Amygdala (tissue), 56 donors: Measurements from ENCODE around the gene TPRG1.

Experiments used
- DNase-seq, 56 donors: peaks; one replicate each; lab custom pipeline; 2025; lab: John Stamatoyannopoulos, UW

TPRG1 gene

GRCh38 chr3:189227249-189227648 is 55.5 kb downstream of the TPRG1 start:
- no peak for DNase-seq

- DNase-seq, result no peak
These were observed 57.5 kb downstream of the TPRG1 start for GRCh38 chr3:189229196-189229828.

GRCh38 chr3:189232790-189233189 is 61.0 kb downstream of the TPRG1 start:
- DNase-seq, result no peak

GRCh38 chr3:189233225-189233858 is 61.6 kb downstream of the TPRG1 start:
- DNase-seq, result peak in 34 of 56 donors; percentile 1 to 62 (median 6)

GRCh38 chr3:189235214-189235613 is 63.4 kb downstream of the TPRG1 start:
- no peak for DNase-seq

GRCh38 chr3:189236352-189236751 is 64.6 kb downstream of the TPRG1 start:
- no peak for DNase-seq

- DNase-seq, result no peak
These were observed 65.8 kb downstream of the TPRG1 start for GRCh38 chr3:189237526-189237925.

GRCh38 chr3:189238071-189238470 is 66.3 kb downstream of the TPRG1 start:
- DNase-seq, result no peak

GRCh38 chr3:189239616-189240015 is 67.8 kb downstream of the TPRG1 start:
- no peak for DNase-seq

GRCh38 chr3:189249987-189250386 is 78.2 kb downstream of the TPRG1 start:
- no peak for DNase-seq

GRCh38 chr3:189258261-189258660 is 86.5 kb downstream of the TPRG1 start:
- DNase-seq, result no peak

GRCh38 chr3:189260556-189261493 is 89.1 kb downstream of the TPRG1 start:
- no peak for DNase-seq

GRCh38 chr3:189262746-189263145 is 91.0 kb downstream of the TPRG1 start:
- peak in 5 of 56 donors; percentile 1 to 17 (median 7) for DNase-seq

GRCh38 chr3:189267981-189268613 is 96.3 kb downstream of the TPRG1 start:
- no peak for DNase-seq

GRCh38 chr3:189269365-189269764 is 97.6 kb downstream of the TPRG1 start:
- peak in 1 of 56 donors; percentile 14 for DNase-seq

- DNase-seq, result peak in 27 of 56 donors; percentile 1 to 55 (median 16)
These were observed 98.6 kb downstream of the TPRG1 start for GRCh38 chr3:189270248-189270832.

- DNase-seq, result no peak
These were observed 100.8 kb downstream of the TPRG1 start for GRCh38 chr3:189272500-189273119.

- no peak for DNase-seq
These were observed 102.0 kb downstream of the TPRG1 start for GRCh38 chr3:189273736-189274135.

GRCh38 chr3:189275182-189275581 is 103.4 kb downstream of the TPRG1 start:
- DNase-seq, result no peak

GRCh38 chr3:189275852-189276251 is 104.1 kb downstream of the TPRG1 start:
- DNase-seq, result no peak
